Activated CD4-positive, alpha-beta T cell treated with anti-CD3 and anti-CD28 coated beads, Interleukin-2, amount 50 U/mL, for 48 hours (primary cell): ENCODE measurements around the gene NANOGP8.
"Not testable (repeated sequence)": the region's sequence is repeated elsewhere in the genome, so short reads cannot be mapped to it uniquely, and the experiment has no call there.

ENCODE experiments used
- DNase-seq, 2 experiments: peaks; one replicate each; pipeline ENCODE4 v3.0.0-alpha.2; 2020

NANOGP8 gene

GRCh38 chr15:35085176-35085919 lies at the start of gene NANOGP8:
Gene NANOGP8 (minus strand): TSS chr15:35085295. CDS start chr15:35085110, 185 bp downstream.
- DNase-seq = not testable (repeated sequence)

GRCh38 chr15:35134299-35134698 lies 49.2 kb upstream of the NANOGP8 start:
- DNase-seq = no peak

- no peak for DNase-seq
Measured at GRCh38 chr15:35130245-35130644, 45.1 kb upstream of the NANOGP8 start.

- DNase-seq = no peak
Measured at GRCh38 chr15:35129361-35129760, 44.3 kb upstream of the NANOGP8 start.

- no peak for DNase-seq
Measured at GRCh38 chr15:35127717-35128116, 42.6 kb upstream of the NANOGP8 start.

- no peak for DNase-seq
Measured at GRCh38 chr15:35126236-35126635, 41.1 kb upstream of the NANOGP8 start.

- DNase-seq = no peak
Measured at GRCh38 chr15:35123743-35124142, 38.6 kb upstream of the NANOGP8 start.

GRCh38 chr15:35121611-35122359 lies 36.7 kb upstream of the NANOGP8 start:
- no peak for DNase-seq

- no peak for DNase-seq
Measured at GRCh38 chr15:35120173-35120572, 35.1 kb upstream of the NANOGP8 start.

- no peak for DNase-seq
Measured at GRCh38 chr15:35118960-35119359, 33.9 kb upstream of the NANOGP8 start.

GRCh38 chr15:35117543-35118265 lies 32.6 kb upstream of the NANOGP8 start:
- no peak for DNase-seq

GRCh38 chr15:35115155-35115725 lies 30.1 kb upstream of the NANOGP8 start:
- DNase-seq = no peak

GRCh38 chr15:35112346-35112745 lies 27.3 kb upstream of the NANOGP8 start:
- no peak for DNase-seq

- no peak for DNase-seq
Measured at GRCh38 chr15:35111861-35112260, 26.8 kb upstream of the NANOGP8 start.

- no peak for DNase-seq
Measured at GRCh38 chr15:35108453-35108852, 23.4 kb upstream of the NANOGP8 start.

GRCh38 chr15:35107561-35107960 lies 22.5 kb upstream of the NANOGP8 start:
- DNase-seq = no peak

GRCh38 chr15:35107122-35107521 lies 22.0 kb upstream of the NANOGP8 start:
- DNase-seq = no peak

- no peak for DNase-seq
Measured at GRCh38 chr15:35104526-35105147, 19.5 kb upstream of the NANOGP8 start.

GRCh38 chr15:35102186-35102585 lies 17.1 kb upstream of the NANOGP8 start:
- DNase-seq = no peak

- DNase-seq = no peak
Measured at GRCh38 chr15:35101335-35101734, 16.2 kb upstream of the NANOGP8 start.

- DNase-seq = no peak
Measured at GRCh38 chr15:35098737-35099136, 13.6 kb upstream of the NANOGP8 start.

- DNase-seq = no peak
Measured at GRCh38 chr15:35095941-35096340, 10.8 kb upstream of the NANOGP8 start.

GRCh38 chr15:35092846-35093245 lies 7.8 kb upstream of the NANOGP8 start:
- no peak for DNase-seq
